Endothelial cell of umbilical vein (primary cell): Measurements from ENCODE around the gene ZSWIM5. TPM values are rescaled to one million over a fixed set of nuclear protein-coding genes. Genes with fewer than 3 reads are reported as not detected.

Experiments used
- BruUV-seq: library from RNA; stranded (reverse); fragments of 400-500 nt; replicated peaks from 2 replicates; lab custom pipeline; 2021; lab: Mats Ljungman, UMichigan
- CTCF ChIA-PET: fragments of 300-600, 350-600 bp; sonication (Branson Sonifier 250); formaldehyde crosslinking; loops from one replicate; lab custom pipeline; 2021; ENCODE audit warnings: antibody characterized with exemption, inconsistent platforms; lab: Charles Lee
- POLR2A ChIA-PET: fragments of 300-600, 350-600 bp; sonication (Branson Sonifier 250); formaldehyde crosslinking; loops from one replicate; lab custom pipeline; 2021; ENCODE audit warnings: antibody characterized with exemption, inconsistent platforms; lab: Charles Lee
- DNase-seq: peaks from one replicate; pipeline ENCODE4 v3.0.0-alpha.2; 2011; ENCODE audit warnings: low read depth, low spot score
- FAIRE-seq: peaks from 2 replicates; lab custom pipeline; 2011; peaks lifted over from hg19 to GRCh38; lab: Jason Lieb, UNC
- H2AFZ ChIP-seq: 2 replicates; pipeline ENCODE4 v1.6.0; 2012; ENCODE audit warnings: low read depth, low read length, control low read depth, inconsistent platforms
- H3K27ac ChIP-seq: 2 replicates; pipeline ENCODE4 v1.5.1; 2011; ENCODE audit warnings: low read depth, mild to moderate bottlenecking, control low read depth, low read length, moderate library complexity; ENCODE audit not compliant: insufficient read depth
- H3K27me3 ChIP-seq, 2 experiments: 2 replicates each; pipeline versions ENCODE4 v1.6.0 to v1.6.1; 2011; ENCODE audit warnings: low read length in 2 of 2, mixed read lengths in 1 of 2; ENCODE audit not compliant: control insufficient read depth in 2 of 2, insufficient read depth in 2 of 2
- H3K36me3 ChIP-seq, 2 experiments: 2 replicates in 1 of 2; 3 replicates in 1 of 2; pipeline ENCODE4 v1.5.1; 2011; ENCODE audit warnings: low read length in 2 of 2, mild to moderate bottlenecking in 1 of 2, moderate library complexity in 1 of 2; ENCODE audit not compliant: control insufficient read depth in 2 of 2, insufficient read depth in 2 of 2; ENCODE audit errors: extremely low read depth in 1 of 2
- H3K4me1 ChIP-seq: 3 replicates; pipeline ENCODE4 v1.5.1; 2011; ENCODE audit warnings: mild to moderate bottlenecking, low read length; ENCODE audit not compliant: control insufficient read depth, insufficient read depth; ENCODE audit errors: extremely low read depth
- H3K4me2 ChIP-seq: 2 replicates; pipeline ENCODE4 v1.6.1; 2011; ENCODE audit warnings: low read length, control low read depth, mixed read lengths; ENCODE audit not compliant: insufficient read depth
- H3K4me3 ChIP-seq, 3 experiments: fragments of 200-600 bp in 1 of 3; sonication (generic), shearing (Covaris generic) in 1 of 3; replicated peaks in 1 of 3; 2 replicates each; pipeline ENCODE4 v1.5.1; 2011 to 2016; ENCODE audit warnings: control low read depth in 3 of 3, low read length in 3 of 3, mild to moderate bottlenecking in 2 of 3, inconsistent platforms in 1 of 3, low read depth in 1 of 3, moderate library complexity in 1 of 3; ENCODE audit not compliant: insufficient read depth in 1 of 3
- H3K79me2 ChIP-seq: 2 replicates; pipeline ENCODE4 v1.6.0; 2012; ENCODE audit warnings: low read length, inconsistent platforms; ENCODE audit not compliant: control insufficient read depth, insufficient read depth
- H3K9ac ChIP-seq: replicated peaks from 2 replicates; pipeline ENCODE3; 2011; ENCODE audit warnings: low read length, control low read depth; ENCODE audit not compliant: insufficient read depth; ENCODE audit errors: extremely low read depth
- H3K9me1 ChIP-seq: replicated peaks from 3 replicates; pipeline ENCODE4 v1.6.0; 2011; ENCODE audit warnings: mild to moderate bottlenecking, low read length; ENCODE audit not compliant: control insufficient read depth, insufficient read depth; ENCODE audit errors: extremely low read depth
- H3K9me3 ChIP-seq: replicated peaks from 2 replicates; pipeline ENCODE4 v1.5.1; 2012; ENCODE audit warnings: low read length, inconsistent platforms; ENCODE audit not compliant: control insufficient read depth, insufficient read depth
- H4K20me1 ChIP-seq: replicated peaks from 2 replicates; pipeline ENCODE3; 2011; ENCODE audit warnings: mild to moderate bottlenecking, low read length; ENCODE audit not compliant: control insufficient read depth, insufficient read depth; ENCODE audit errors: extremely low read depth
- EZH2 ChIP-seq: IDR thresholded peaks from 2 replicates; pipeline ENCODE4 v1.6.1; 2012; ENCODE audit warnings: borderline replicate concordance, low read depth, mild to moderate bottlenecking, moderate library complexity, low read length, inconsistent platforms; ENCODE audit not compliant: severe bottlenecking
- FOS ChIP-seq: IDR thresholded peaks from 2 replicates; pipeline ENCODE4 v1.6.1; 2011; ENCODE audit warnings: mild to moderate bottlenecking, low read length, moderate library complexity, borderline replicate concordance; ENCODE audit not compliant: insufficient read depth
- GATA2 ChIP-seq: IDR thresholded peaks from 2 replicates; pipeline ENCODE4 v1.7.0; 2011; ENCODE audit warnings: low read depth, mild to moderate bottlenecking, moderate library complexity, mixed read lengths, low read length; ENCODE audit not compliant: insufficient read length, insufficient read depth
- JUN ChIP-seq: IDR thresholded peaks from 2 replicates; pipeline ENCODE4 v1.6.1; 2011; ENCODE audit warnings: borderline replicate concordance, low read depth; ENCODE audit not compliant: insufficient read length, insufficient read depth
- MAX ChIP-seq: IDR thresholded peaks from 2 replicates; pipeline ENCODE4 v1.6.1; 2011; ENCODE audit not compliant: insufficient read depth, insufficient read length
- MYC ChIP-seq: IDR thresholded peaks from one replicate; pipeline ENCODE4 v1.6.1; 2011; ENCODE audit warnings: mild to moderate bottlenecking, low read depth, low read length
- POLR2A ChIP-seq: IDR thresholded peaks from 2 replicates; pipeline ENCODE4 v1.6.1; 2012; ENCODE audit warnings: low read depth, mild to moderate bottlenecking, control low read depth, low read length
- POLR2AphosphoS5 ChIP-seq: IDR thresholded peaks from 2 replicates; pipeline ENCODE4 v1.6.1; 2012; ENCODE audit warnings: low read depth, mild to moderate bottlenecking, control low read depth, low read length, moderate library complexity; ENCODE audit not compliant: insufficient read depth
- dilution Hi-C: fragments of 300-500 bp; cut with MboI; formaldehyde crosslinking; loops from one replicate; pipeline ENCODE4 v1.15.0; 2019; ENCODE audit warnings: low sequenced_read_pairs; ENCODE audit not compliant: extremely low pct_ligation_motif_present
- intact Hi-C: fragments of 100-400 bp; cut with micrococcal nuclease; formaldehyde crosslinking; loops from one replicate; pipeline ENCODE4 v1.10.0; 2022
- polyA plus RNA-seq, 4 experiments: library from polyadenylated mRNA; depleted of rRNA in 3 of 4; stranded (reverse) in 3 of 4; unstranded in 1 of 4; fragments of >200 nt; gene quantifications; 2 replicates each; pipeline versions ENCODE4 v1.2.1 to v1.2.3, GENCODE V29; 2011 to 2012; ENCODE audit warnings: missing spikeins in 1 of 4
- total RNA-seq: library from RNA; stranded (reverse); gene quantifications from 2 replicates; pipeline ENCODE4 v1.2.3, GENCODE V29; 2021
- TF ChIP-seq, protein P1 (sequence below), 2 donors: IDR thresholded peaks; 1 replicate in 1 of 2; 2 replicates in 1 of 2; pipeline ENCODE4 v1.5.1; 2011; ENCODE audit warnings: low read length in 2 of 2, mild to moderate bottlenecking in 2 of 2, moderate library complexity in 2 of 2, control low read depth in 1 of 2, inconsistent platforms in 1 of 2, low read depth in 1 of 2; ENCODE audit not compliant: insufficient read depth in 1 of 2; ENCODE audit errors: extremely low read depth in 1 of 2

ZSWIM5 gene
- total and polyA plus RNA-seq, 2 donors (not counting 3 experiments of a cell fraction or from before 2014, with no cell fraction given): 1.6 to 4.3 TPM

DNA sequence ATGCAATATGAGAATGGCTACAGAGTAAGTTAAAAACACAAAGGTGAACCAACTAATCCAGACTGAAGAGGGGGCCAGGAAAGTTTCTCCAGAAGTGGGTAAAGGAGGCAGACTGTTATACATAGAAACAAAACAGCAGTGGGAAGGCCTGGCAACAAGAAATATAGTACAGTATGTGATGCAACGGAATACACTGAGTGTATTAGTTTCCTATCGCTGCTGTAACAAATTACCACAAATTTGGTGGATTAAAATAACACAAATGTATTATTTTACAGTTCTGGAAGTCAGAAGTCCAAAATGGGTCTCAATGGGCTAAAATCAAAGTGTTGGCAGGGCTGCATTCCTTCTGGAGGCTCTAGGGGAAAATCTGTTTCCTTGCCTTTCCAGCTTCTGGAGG, 95.2 kb downstream of the ZSWIM5 start:
- TF ChIP-seq EZH2: no peak
- TF ChIP-seq MYC: no peak
- TF ChIP-seq, protein P1, sequence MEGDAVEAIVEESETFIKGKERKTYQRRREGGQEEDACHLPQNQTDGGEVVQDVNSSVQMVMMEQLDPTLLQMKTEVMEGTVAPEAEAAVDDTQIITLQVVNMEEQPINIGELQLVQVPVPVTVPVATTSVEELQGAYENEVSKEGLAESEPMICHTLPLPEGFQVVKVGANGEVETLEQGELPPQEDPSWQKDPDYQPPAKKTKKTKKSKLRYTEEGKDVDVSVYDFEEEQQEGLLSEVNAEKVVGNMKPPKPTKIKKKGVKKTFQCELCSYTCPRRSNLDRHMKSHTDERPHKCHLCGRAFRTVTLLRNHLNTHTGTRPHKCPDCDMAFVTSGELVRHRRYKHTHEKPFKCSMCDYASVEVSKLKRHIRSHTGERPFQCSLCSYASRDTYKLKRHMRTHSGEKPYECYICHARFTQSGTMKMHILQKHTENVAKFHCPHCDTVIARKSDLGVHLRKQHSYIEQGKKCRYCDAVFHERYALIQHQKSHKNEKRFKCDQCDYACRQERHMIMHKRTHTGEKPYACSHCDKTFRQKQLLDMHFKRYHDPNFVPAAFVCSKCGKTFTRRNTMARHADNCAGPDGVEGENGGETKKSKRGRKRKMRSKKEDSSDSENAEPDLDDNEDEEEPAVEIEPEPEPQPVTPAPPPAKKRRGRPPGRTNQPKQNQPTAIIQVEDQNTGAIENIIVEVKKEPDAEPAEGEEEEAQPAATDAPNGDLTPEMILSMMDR (IDR thresholded peaks at IDR 0.05; ENCODE audit: extremely low read depth in 1 of 2, insufficient read depth in 1 of 2, low read depth in 1 of 2, low read length in 2 of 2): no peak
- no peak for TF ChIP-seq GATA2
- no peak for TF ChIP-seq MAX
- TF ChIP-seq POLR2A: no peak
- no peak for TF ChIP-seq FOS
- no peak for TF ChIP-seq POLR2AphosphoS5
- TF ChIP-seq JUN: no peak
- Histone ChIP-seq H3K9ac (no peak overlapping the region), H3K9me3 (no peaks in the 10 kb centered on the region), H4K20me1 (no peaks in the 10 kb centered on the region), H3K27me3 (no peaks in the 10 kb centered on the region), H2AFZ (no peak overlapping the region), H3K4me2 (no peak overlapping the region), H3K36me3 (no peaks in the 10 kb centered on the region), H3K79me2 (no peaks in the 10 kb centered on the region), H3K9me1 (no peaks in the 10 kb centered on the region), H3K4me3 (no peak overlapping the region), H3K27ac (no peak overlapping the region), H3K4me1 (no peaks in the 10 kb centered on the region)
- no TSS peak for BruUV-seq
- dilution Hi-C loops: no loop called here
- CTCF ChIA-PET: interaction anchor here (1.0 kb wide), 1 partner anchor 21 kb away, joined by 5 read pairs; no protein-coding TSS in a partner anchor
- POLR2A ChIA-PET: no interaction called here
- DNase-seq: no peak
- FAIRE-seq: peak; percentile 8
- intact Hi-C loops: loop anchor here (5.0 kb wide), 1 partner anchor 44 kb away; no protein-coding TSS in a partner anchor
